HL-60 (cell line): Measurements from ENCODE around the gene PRMT1.

Experiments
- CTCF ChIP-seq: IDR thresholded peaks from one replicate; pipeline ENCODE4 v1.5.1; 2011; ENCODE audit warnings: low read length, control low read depth, inconsistent platforms; ENCODE audit not compliant: insufficient read depth
- GABPA ChIP-seq: IDR thresholded peaks from 2 replicates; pipeline ENCODE4 v1.6.1; 2012; ENCODE audit warnings: low read depth

- TF ChIP-seq CTCF (no peak), GABPA (no peak)
These were observed 22.3 kb downstream of the PRMT1 start for GRCh38 chr19:49699364-49699763.
